Measurements from ENCODE around the gene UGT3A2.

The UGT3A2 gene

GRCh38 chr5:36047384-36048160 is 19.1 kb downstream of the UGT3A2 start:
- H3K4me1 ChIP-seq (ENCODE audit: control insufficient read depth, insufficient read depth, low read length) = no peaks in the 10 kb centered on the region
- TF ChIP-seq, protein P1, sequence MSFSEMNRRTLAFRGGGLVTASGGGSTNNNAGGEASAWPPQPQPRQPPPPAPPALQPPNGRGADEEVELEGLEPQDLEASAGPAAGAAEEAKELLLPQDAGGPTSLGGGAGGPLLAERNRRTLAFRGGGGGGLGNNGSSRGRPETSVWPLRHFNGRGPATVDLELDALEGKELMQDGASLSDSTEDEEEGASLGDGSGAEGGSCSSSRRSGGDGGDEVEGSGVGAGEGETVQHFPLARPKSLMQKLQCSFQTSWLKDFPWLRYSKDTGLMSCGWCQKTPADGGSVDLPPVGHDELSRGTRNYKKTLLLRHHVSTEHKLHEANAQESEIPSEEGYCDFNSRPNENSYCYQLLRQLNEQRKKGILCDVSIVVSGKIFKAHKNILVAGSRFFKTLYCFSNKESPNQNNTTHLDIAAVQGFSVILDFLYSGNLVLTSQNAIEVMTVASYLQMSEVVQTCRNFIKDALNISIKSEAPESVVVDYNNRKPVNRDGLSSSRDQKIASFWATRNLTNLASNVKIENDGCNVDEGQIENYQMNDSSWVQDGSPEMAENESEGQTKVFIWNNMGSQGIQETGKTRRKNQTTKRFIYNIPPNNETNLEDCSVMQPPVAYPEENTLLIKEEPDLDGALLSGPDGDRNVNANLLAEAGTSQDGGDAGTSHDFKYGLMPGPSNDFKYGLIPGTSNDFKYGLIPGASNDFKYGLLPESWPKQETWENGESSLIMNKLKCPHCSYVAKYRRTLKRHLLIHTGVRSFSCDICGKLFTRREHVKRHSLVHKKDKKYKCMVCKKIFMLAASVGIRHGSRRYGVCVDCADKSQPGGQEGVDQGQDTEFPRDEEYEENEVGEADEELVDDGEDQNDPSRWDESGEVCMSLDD (tag by site-specific recombination; IDR thresholded peaks at IDR 0.05) = no peak
- TF ChIP-seq, protein P2, sequence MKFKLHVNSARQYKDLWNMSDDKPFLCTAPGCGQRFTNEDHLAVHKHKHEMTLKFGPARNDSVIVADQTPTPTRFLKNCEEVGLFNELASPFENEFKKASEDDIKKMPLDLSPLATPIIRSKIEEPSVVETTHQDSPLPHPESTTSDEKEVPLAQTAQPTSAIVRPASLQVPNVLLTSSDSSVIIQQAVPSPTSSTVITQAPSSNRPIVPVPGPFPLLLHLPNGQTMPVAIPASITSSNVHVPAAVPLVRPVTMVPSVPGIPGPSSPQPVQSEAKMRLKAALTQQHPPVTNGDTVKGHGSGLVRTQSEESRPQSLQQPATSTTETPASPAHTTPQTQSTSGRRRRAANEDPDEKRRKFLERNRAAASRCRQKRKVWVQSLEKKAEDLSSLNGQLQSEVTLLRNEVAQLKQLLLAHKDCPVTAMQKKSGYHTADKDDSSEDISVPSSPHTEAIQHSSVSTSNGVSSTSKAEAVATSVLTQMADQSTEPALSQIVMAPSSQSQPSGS (tag by site-specific recombination; IDR thresholded peaks at IDR 0.05; ENCODE audit: low read depth) = no peak
- no peak for TF ChIP-seq PRDM1 (tag by site-specific recombination; IDR thresholded peaks at IDR 0.05)
- TF ChIP-seq ZNF221 (tag by site-specific recombination; IDR thresholded peaks at IDR 0.05; ENCODE audit: borderline replicate concordance) = no peak
- no peak overlapping the region for H3K4me3 ChIP-seq (ENCODE audit: low read depth, low read length)
- POLR2A ChIA-PET = no interaction called here
- H3K36me3 ChIP-seq (ENCODE audit: control insufficient read depth in 2 of 2, insufficient read depth in 1 of 2, low read length in 2 of 2) = no peaks in the 10 kb centered on the region
- CTCF ChIA-PET = interaction anchor here (0.6 to 0.7 kb wide), 2 partner anchors 52 to 62 kb away, joined by 4 to 5 read pairs; no protein-coding TSS in a partner anchor
- no peaks in the 10 kb centered on the region for H3K9me3 ChIP-seq (ENCODE audit: control insufficient read depth, insufficient read depth, low read depth, low read length)
- no peak overlapping the region for H3K27ac ChIP-seq (ENCODE audit: extremely low read depth, low read depth, low read length)

DNA sequence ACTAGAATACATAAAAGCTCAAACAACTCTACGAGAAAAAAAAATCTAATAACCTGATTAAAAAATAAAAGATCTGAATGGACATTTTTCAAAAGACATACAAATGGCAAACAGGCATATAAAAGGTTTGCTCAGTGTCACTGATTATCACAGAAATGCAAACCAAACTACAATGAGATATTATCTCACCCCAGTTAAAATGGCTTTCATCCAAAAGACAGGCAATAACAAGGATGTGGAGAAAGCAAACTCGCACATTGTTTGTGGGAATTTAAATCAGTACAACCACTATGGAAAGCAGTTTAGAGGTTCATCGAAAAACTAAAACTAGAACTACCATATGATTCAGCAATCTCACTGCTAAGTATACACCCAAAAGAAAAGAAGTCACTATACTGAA is 20.8 kb downstream of the UGT3A2 start:
- Histone ChIP-seq H3K4me1 (ENCODE audit: control insufficient read depth, insufficient read depth, low read length) (peaks cover 7% of the 10 kb centered on the region), H3K4me3 (ENCODE audit: low read depth, low read length) (no peak overlapping the region), H3K36me3 (ENCODE audit: control insufficient read depth in 2 of 2, insufficient read depth in 1 of 2, low read length in 2 of 2) (no peaks in the 10 kb centered on the region), H3K27ac (ENCODE audit: extremely low read depth, low read depth, low read length) (no peak overlapping the region), H3K9me3 (ENCODE audit: control insufficient read depth, insufficient read depth, low read depth, low read length) (no peaks in the 10 kb centered on the region)
- POLR2A ChIA-PET = no interaction called here
- no peak for TF ChIP-seq ZNF433 (tag by site-specific recombination; IDR thresholded peaks at IDR 0.05; ENCODE audit: low read depth)
- TF ChIP-seq, protein P3, sequence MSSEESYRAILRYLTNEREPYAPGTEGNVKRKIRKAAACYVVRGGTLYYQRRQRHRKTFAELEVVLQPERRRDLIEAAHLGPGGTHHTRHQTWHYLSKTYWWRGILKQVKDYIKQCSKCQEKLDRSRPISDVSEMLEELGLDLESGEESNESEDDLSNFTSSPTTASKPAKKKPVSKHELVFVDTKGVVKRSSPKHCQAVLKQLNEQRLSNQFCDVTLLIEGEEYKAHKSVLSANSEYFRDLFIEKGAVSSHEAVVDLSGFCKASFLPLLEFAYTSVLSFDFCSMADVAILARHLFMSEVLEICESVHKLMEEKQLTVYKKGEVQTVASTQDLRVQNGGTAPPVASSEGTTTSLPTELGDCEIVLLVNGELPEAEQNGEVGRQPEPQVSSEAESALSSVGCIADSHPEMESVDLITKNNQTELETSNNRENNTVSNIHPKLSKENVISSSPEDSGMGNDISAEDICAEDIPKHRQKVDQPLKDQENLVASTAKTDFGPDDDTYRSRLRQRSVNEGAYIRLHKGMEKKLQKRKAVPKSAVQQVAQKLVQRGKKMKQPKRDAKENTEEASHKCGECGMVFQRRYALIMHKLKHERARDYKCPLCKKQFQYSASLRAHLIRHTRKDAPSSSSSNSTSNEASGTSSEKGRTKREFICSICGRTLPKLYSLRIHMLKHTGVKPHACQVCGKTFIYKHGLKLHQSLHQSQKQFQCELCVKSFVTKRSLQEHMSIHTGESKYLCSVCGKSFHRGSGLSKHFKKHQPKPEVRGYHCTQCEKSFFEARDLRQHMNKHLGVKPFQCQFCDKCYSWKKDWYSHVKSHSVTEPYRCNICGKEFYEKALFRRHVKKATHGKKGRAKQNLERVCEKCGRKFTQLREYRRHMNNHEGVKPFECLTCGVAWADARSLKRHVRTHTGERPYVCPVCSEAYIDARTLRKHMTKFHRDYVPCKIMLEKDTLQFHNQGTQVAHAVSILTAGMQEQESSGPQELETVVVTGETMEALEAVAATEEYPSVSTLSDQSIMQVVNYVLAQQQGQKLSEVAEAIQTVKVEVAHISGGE (tag by site-specific recombination; conservative IDR thresholded peaks at IDR 0.05; ENCODE audit: low read depth) = no peak
- 0 out of 2 replicates have a peak, but pooled peaks have one; percentile 20 for TF ChIP-seq ZNF335 (tag by site-specific recombination; conservative IDR thresholded peaks at IDR 0.05)
- CTCF ChIA-PET = interaction anchor here (0.7 to 1.0 kb wide), 3 partner anchors 14 to 347 kb away, joined by 3 to 4 read pairs (median 4); no protein-coding TSS in a partner anchor

GRCh38 chr5:36041537-36041845 is 25.2 kb downstream of the UGT3A2 start:
- Histone ChIP-seq H3K27ac (ENCODE audit: extremely low read depth, low read depth, low read length) (no peak overlapping the region; the same call in 1 of the 2 replicates), H3K36me3 (ENCODE audit: control insufficient read depth in 2 of 2, insufficient read depth in 1 of 2, low read length in 2 of 2) (no peaks in the 10 kb centered on the region), H3K9me3 (ENCODE audit: control insufficient read depth, insufficient read depth, low read depth, low read length) (no peaks in the 10 kb centered on the region), H3K4me3 (ENCODE audit: low read depth, low read length) (no peak overlapping the region), H3K4me1 (ENCODE audit: control insufficient read depth, insufficient read depth, low read length) (peaks cover 10% of the 10 kb centered on the region)
- TF ChIP-seq ZNF114 (tag by site-specific recombination; IDR thresholded peaks at IDR 0.05) = no peak
- no peak for TF ChIP-seq ZNF280C (tag by site-specific recombination; IDR thresholded peaks at IDR 0.05)
- 0 out of 2 replicates have a peak, but pooled peaks have one; percentile 4 for TF ChIP-seq SCRT2 (tag by site-specific recombination; IDR thresholded peaks at IDR 0.05)
- no peak for TF ChIP-seq ZNF473 (tag by site-specific recombination; IDR thresholded peaks at IDR 0.05)
- TF ChIP-seq, protein P4, sequence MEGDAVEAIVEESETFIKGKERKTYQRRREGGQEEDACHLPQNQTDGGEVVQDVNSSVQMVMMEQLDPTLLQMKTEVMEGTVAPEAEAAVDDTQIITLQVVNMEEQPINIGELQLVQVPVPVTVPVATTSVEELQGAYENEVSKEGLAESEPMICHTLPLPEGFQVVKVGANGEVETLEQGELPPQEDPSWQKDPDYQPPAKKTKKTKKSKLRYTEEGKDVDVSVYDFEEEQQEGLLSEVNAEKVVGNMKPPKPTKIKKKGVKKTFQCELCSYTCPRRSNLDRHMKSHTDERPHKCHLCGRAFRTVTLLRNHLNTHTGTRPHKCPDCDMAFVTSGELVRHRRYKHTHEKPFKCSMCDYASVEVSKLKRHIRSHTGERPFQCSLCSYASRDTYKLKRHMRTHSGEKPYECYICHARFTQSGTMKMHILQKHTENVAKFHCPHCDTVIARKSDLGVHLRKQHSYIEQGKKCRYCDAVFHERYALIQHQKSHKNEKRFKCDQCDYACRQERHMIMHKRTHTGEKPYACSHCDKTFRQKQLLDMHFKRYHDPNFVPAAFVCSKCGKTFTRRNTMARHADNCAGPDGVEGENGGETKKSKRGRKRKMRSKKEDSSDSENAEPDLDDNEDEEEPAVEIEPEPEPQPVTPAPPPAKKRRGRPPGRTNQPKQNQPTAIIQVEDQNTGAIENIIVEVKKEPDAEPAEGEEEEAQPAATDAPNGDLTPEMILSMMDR (tag by site-specific recombination; IDR thresholded peaks at IDR 0.05) = peak; percentile 48; the same call in 1 of the 2 replicates
- no peak for TF ChIP-seq ZNF16 (tag by site-specific recombination; IDR thresholded peaks at IDR 0.05; ENCODE audit: low read depth)
- no peak for TF ChIP-seq ZNF449 (tag by site-specific recombination; IDR thresholded peaks at IDR 0.05)
- no peak for TF ChIP-seq ZNF169 (tag by site-specific recombination; IDR thresholded peaks at IDR 0.05)
- ChIA-PET CTCF (interaction anchor here (0.6 to 2.7 kb wide), 8 partner anchors 38 to 465 kb away, joined by 3 to 20 read pairs (median 4); no protein-coding TSS in a partner anchor), POLR2A (no interaction called here)

Measured in HEK293 (cell line).